ENCODE measurements around the gene SERINC2.

- TF ChIP-seq GATA2 (IDR thresholded peaks at IDR 0.05; ENCODE audit: low read depth, low read length) (no peak), GATA3 (IDR thresholded peaks at IDR 0.05; ENCODE audit: low read depth, low read length) (no peak)
These were observed 41.0 kb upstream of the SERINC2 start for GRCh38 chr1:31372051-31372450.
